HEK293 (cell line): ENCODE results near the gene GFI1.
A peak's percentile ranks its signal among the peaks of the same experiment; 100 is the strongest.

ENCODE experiments used
- CTCF ChIA-PET: fragments of 350-600 bp; formaldehyde crosslinking; extraction: SDS; loops from one replicate; lab custom pipeline; 2021; ENCODE audit warnings: antibody characterized with exemption; lab: Yijun Ruan, JAX
- POLR2A ChIA-PET: fragments of 300-600 bp; formaldehyde crosslinking; extraction: SDS; loops from one replicate; lab custom pipeline; 2020; ENCODE audit warnings: antibody characterized with exemption, inconsistent platforms; lab: Yijun Ruan, JAX
- H3K27ac ChIP-seq: fragments of 200-500 bp; sonication (Bioruptor generic); 2 replicates; pipeline ENCODE4 v1.5.1; 2014; ENCODE audit warnings: low read depth, low read length, control low read depth, inconsistent platforms; ENCODE audit errors: extremely low read depth
- H3K36me3 ChIP-seq, 2 experiments: fragments of 200-500 bp in 1 of 2; sonication (Bioruptor generic) in 1 of 2; 1 replicate in 1 of 2; 2 replicates in 1 of 2; pipeline ENCODE4 v1.5.1; 2014 to 2017; ENCODE audit warnings: inconsistent platforms in 2 of 2, low read length in 2 of 2; ENCODE audit not compliant: control insufficient read depth in 2 of 2, insufficient read depth in 1 of 2
- H3K4me1 ChIP-seq: fragments of 200-500 bp; sonication (Bioruptor generic); 2 replicates; pipeline ENCODE4 v1.5.1; 2014; ENCODE audit warnings: mild to moderate bottlenecking, low read length, inconsistent platforms; ENCODE audit not compliant: control insufficient read depth, insufficient read depth
- H3K4me3 ChIP-seq: 2 replicates; pipeline ENCODE4 v1.5.1; 2011; ENCODE audit warnings: low read depth, mild to moderate bottlenecking, control low read depth, low read length, moderate library complexity
- H3K9me3 ChIP-seq: fragments of 200-500 bp; sonication (Bioruptor generic); 2 replicates; pipeline ENCODE4 v1.5.1; 2014; ENCODE audit warnings: low read depth, low read length, inconsistent platforms; ENCODE audit not compliant: control insufficient read depth, insufficient read depth
- GFI1B ChIP-seq: fragments of 450-650 bp; formaldehyde crosslinking; IDR thresholded peaks from 2 replicates; pipeline ENCODE4 v1.5.1; 2016; ENCODE audit warnings: missing biosample characterization, missing genetic modification characterization
- HOXD13 ChIP-seq: sonication (generic); formaldehyde crosslinking; IDR thresholded peaks from 2 replicates; pipeline ENCODE4 v1.8.0; 2022; ENCODE audit warnings: missing genetic modification reagents, borderline replicate concordance
- KLF7 ChIP-seq: fragments of 450-650 bp; formaldehyde crosslinking; IDR thresholded peaks from 2 replicates; pipeline ENCODE4 v1.5.1; 2016; ENCODE audit warnings: missing biosample characterization, missing genetic modification characterization, borderline replicate concordance
- MYNN ChIP-seq: fragments of 450-650 bp; formaldehyde crosslinking; IDR thresholded peaks from 2 replicates; pipeline ENCODE4 v1.5.1; 2016; ENCODE audit warnings: missing biosample characterization, missing genetic modification characterization, borderline replicate concordance
- PATZ1 ChIP-seq: fragments of 450-650 bp; formaldehyde crosslinking; IDR thresholded peaks from 2 replicates; pipeline ENCODE4 v1.5.1; 2016; ENCODE audit warnings: missing biosample characterization, missing genetic modification characterization
- PRDM1 ChIP-seq: fragments of 450-650 bp; formaldehyde crosslinking; IDR thresholded peaks from 2 replicates; pipeline ENCODE4; 2016; ENCODE audit warnings: missing biosample characterization, missing genetic modification characterization
- REPIN1 ChIP-seq: fragments of 450-650 bp; formaldehyde crosslinking; IDR thresholded peaks from 2 replicates; pipeline ENCODE4 v1.5.1; 2017; ENCODE audit warnings: missing biosample characterization, missing genetic modification characterization, low read depth
- SCRT1 ChIP-seq: fragments of 450-650 bp; formaldehyde crosslinking; IDR thresholded peaks from 2 replicates; pipeline ENCODE4 v1.5.1; 2016; ENCODE audit warnings: missing biosample characterization, missing genetic modification characterization, borderline replicate concordance
- TCF7L2 ChIP-seq: IDR thresholded peaks from 2 replicates; pipeline ENCODE4 v1.6.1; 2011; ENCODE audit warnings: low read depth, mild to moderate bottlenecking, inconsistent platforms, low read length, moderate library complexity, borderline replicate concordance
- TRIM28 ChIP-seq: IDR thresholded peaks from 2 replicates; pipeline ENCODE4 v1.6.1; 2011; ENCODE audit warnings: low read length, control low read depth, borderline replicate concordance
- ZBTB17 ChIP-seq: fragments of 450-650 bp; formaldehyde crosslinking; IDR thresholded peaks from 2 replicates; pipeline ENCODE4 v1.5.1; 2016; ENCODE audit warnings: missing biosample characterization, missing genetic modification characterization
- ZBTB26 ChIP-seq: fragments of 450-650 bp; formaldehyde crosslinking; optimal IDR thresholded peaks from 2 replicates; pipeline ENCODE3; 2016; ENCODE audit warnings: missing biosample characterization, mild to moderate bottlenecking, missing genetic modification characterization
- ZBTB7A ChIP-seq: fragments of 450-650 bp; formaldehyde crosslinking; IDR thresholded peaks from 2 replicates; pipeline ENCODE4 v1.5.1; 2016; ENCODE audit warnings: low read depth, missing biosample characterization, missing genetic modification characterization
- ZFP41 ChIP-seq: fragments of 450-650 bp; formaldehyde crosslinking; IDR thresholded peaks from 2 replicates; pipeline ENCODE4 v1.5.1; 2016; ENCODE audit warnings: missing biosample characterization, missing genetic modification characterization, borderline replicate concordance
- ZNF10 ChIP-seq: fragments of 450-650 bp; formaldehyde crosslinking; IDR thresholded peaks from 2 replicates; pipeline ENCODE4 v1.5.1; 2017; ENCODE audit warnings: missing biosample characterization, missing genetic modification characterization
- ZNF140 ChIP-seq: fragments of 450-650 bp; formaldehyde crosslinking; IDR thresholded peaks from 2 replicates; pipeline ENCODE4 v1.5.1; 2016; ENCODE audit warnings: missing biosample characterization, missing genetic modification characterization
- ZNF175 ChIP-seq: fragments of 450-650 bp; formaldehyde crosslinking; IDR thresholded peaks from 2 replicates; pipeline ENCODE4 v1.5.1; 2016; ENCODE audit warnings: missing biosample characterization, missing genetic modification characterization
- ZNF202 ChIP-seq: fragments of 450-650 bp; formaldehyde crosslinking; IDR thresholded peaks from 2 replicates; pipeline ENCODE4 v1.5.1; 2016; ENCODE audit warnings: missing biosample characterization, missing genetic modification characterization, borderline replicate concordance
- ZNF24 ChIP-seq: fragments of 450-650 bp; formaldehyde crosslinking; IDR thresholded peaks from 2 replicates; pipeline ENCODE4 v1.5.1; 2016; ENCODE audit warnings: missing biosample characterization, missing genetic modification characterization
- ZNF302 ChIP-seq: fragments of 450-650 bp; formaldehyde crosslinking; IDR thresholded peaks from 2 replicates; pipeline ENCODE4 v1.5.1; 2016; ENCODE audit warnings: missing biosample characterization, missing genetic modification characterization, low read depth
- ZNF335 ChIP-seq: fragments of 450-650 bp; formaldehyde crosslinking; conservative IDR thresholded peaks from 2 replicates; pipeline ENCODE4 v1.5.1; 2016; ENCODE audit warnings: missing biosample characterization, missing genetic modification characterization
- ZNF366 ChIP-seq: fragments of 450-650 bp; formaldehyde crosslinking; conservative IDR thresholded peaks from 2 replicates; pipeline ENCODE4 v1.5.1; 2016; ENCODE audit warnings: missing biosample characterization, missing genetic modification characterization
- ZNF692 ChIP-seq: fragments of 450-650 bp; formaldehyde crosslinking; IDR thresholded peaks from 2 replicates; pipeline ENCODE4 v1.5.1; 2016; ENCODE audit warnings: missing biosample characterization, missing genetic modification characterization
- ZNF792 ChIP-seq: fragments of 450-650 bp; formaldehyde crosslinking; IDR thresholded peaks from 2 replicates; pipeline ENCODE4 v1.5.1; 2016; ENCODE audit warnings: missing biosample characterization, missing genetic modification characterization

GFI1 gene

GRCh38 chr1:92445865-92446264 lies 40.9 kb downstream of the GFI1 start:
- H3K4me3 ChIP-seq = no peak overlapping the region
- no peak for TF ChIP-seq ZBTB26 (tag by site-specific recombination)
- no peak for TF ChIP-seq ZNF10 (tag by site-specific recombination)
- no peak for TF ChIP-seq ZNF24 (tag by site-specific recombination)
- TF ChIP-seq ZNF175 = no peak
- peak; percentile 95 for TF ChIP-seq PRDM1
- TF ChIP-seq TRIM28 = no peak
- TF ChIP-seq ZNF366 (tag by site-specific recombination) = peak; percentile 43
- no peak for TF ChIP-seq ZNF692 (tag by site-specific recombination)
- no peak for TF ChIP-seq ZNF792
- CTCF ChIA-PET = interaction anchor here (0.7 to 1.0 kb wide), 2 partner anchors 19 to 150 kb away, joined by 3 to 9 read pairs; no protein-coding TSS in a partner anchor
- H3K36me3 ChIP-seq = no peaks in the 10 kb centered on the region
- no peaks in the 10 kb centered on the region for H3K4me1 ChIP-seq
- no peak overlapping the region for H3K27ac ChIP-seq
- POLR2A ChIA-PET = interaction anchor here (0.8 kb wide), 1 partner anchor 19 kb away, joined by 4 read pairs; no protein-coding TSS in a partner anchor
- no peaks in the 10 kb centered on the region for H3K9me3 ChIP-seq

GRCh38 chr1:92444351-92444750 lies 42.4 kb downstream of the GFI1 start:
- no peak for TF ChIP-seq ZNF140 (tag by site-specific recombination)
- TF ChIP-seq MYNN (tag by site-specific recombination) = no peak
- no peak for TF ChIP-seq KLF7 (tag by site-specific recombination)
- TF ChIP-seq ZNF202 (tag by site-specific recombination) = no peak
- TF ChIP-seq ZBTB7A (tag by site-specific recombination) = no peak
- no peak for TF ChIP-seq SCRT1 (tag by site-specific recombination)
- TF ChIP-seq GFI1B (tag by site-specific recombination) = no peak
- 0 out of 2 replicates have a peak, but pooled peaks have one; percentile 22 for TF ChIP-seq ZBTB17 (tag by site-specific recombination)
- no peak for TF ChIP-seq PATZ1 (tag by site-specific recombination)
- no peak for TF ChIP-seq TCF7L2
- TF ChIP-seq HOXD13 = no peak
- TF ChIP-seq ZNF302 (tag by site-specific recombination) = no peak
- no peak for TF ChIP-seq REPIN1
- TF ChIP-seq ZNF335 (tag by site-specific recombination) = peak; percentile 81
- no peak for TF ChIP-seq ZFP41 (tag by site-specific recombination)
- CTCF ChIA-PET = no interaction called here

More at GRCh38 chr1:92444351-92444750, 42.4 kb downstream of the GFI1 start:
- no peaks in the 10 kb centered on the region for H3K4me1 ChIP-seq
- H3K27ac ChIP-seq = no peak overlapping the region
- POLR2A ChIA-PET = no interaction called here
- no peaks in the 10 kb centered on the region for H3K9me3 ChIP-seq
- no peaks in the 10 kb centered on the region for H3K36me3 ChIP-seq
- no peak overlapping the region for H3K4me3 ChIP-seq
